ENCODE results near the gene DHRS1. TPM values are rescaled to one million over a fixed set of nuclear protein-coding genes. Genes with fewer than 3 reads are reported as not detected.

DHRS1 gene
- total RNA-seq, 1 experiment from 2014 or later: 34.7 TPM

GRCh38 chr14:24283796-24284460 is 15.7 kb downstream of the DHRS1 start:
- ChIA-PET RAD21 (ENCODE audit: low non-redundant PET in 1 of 2, low total read pairs in 2 of 2, uncharacterized antibody in 2 of 2, unreplicated experiment in 2 of 2) (no interaction called here), CTCF (interaction anchor here (1.2 to 1.3 kb wide), 2 partner anchors 14 to 24 kb away, joined by 4 read pairs; partner anchors contain the start of gene CIDEB), POLR2A (interaction anchor here (0.6 kb wide), 1 partner anchor 42 kb away, joined by 3 read pairs; the partner anchor contains the start of gene TINF2)
- no peak for ATAC-seq
- H2AFZ ChIP-seq (ENCODE audit: low read depth, low read length, poor library complexity, severe bottlenecking): no peak overlapping the region
- no peaks in the 10 kb centered on the region for H3K36me3 ChIP-seq (ENCODE audit: control insufficient read depth in 1 of 2, insufficient read depth in 2 of 2, low read length in 2 of 2)
- BruUV-seq (replicated peaks): no TSS peak
- no peaks in the 10 kb centered on the region for H3K9me3 ChIP-seq (ENCODE audit: control insufficient read depth in 1 of 2, insufficient read depth in 1 of 2, low read depth in 1 of 2, low read length in 2 of 2)
- no peak for TF ChIP-seq REST (IDR thresholded peaks at IDR 0.05; ENCODE audit: low read depth)
- no peak for TF ChIP-seq MAX (IDR thresholded peaks at IDR 0.05)
- TF ChIP-seq TCF7L2 (IDR thresholded peaks at IDR 0.05; ENCODE audit: borderline replicate concordance, extremely low read depth, insufficient read depth, insufficient read length): no peak
- no peak for TF ChIP-seq ZNF274 (IDR thresholded peaks at IDR 0.05; ENCODE audit: low read depth, low read length)
- no peak for TF ChIP-seq JUND (IDR thresholded peaks at IDR 0.05)
- no peak for TF ChIP-seq ZFX (IDR thresholded peaks at IDR 0.05)
- TF ChIP-seq ELF1 (IDR thresholded peaks at IDR 0.05; ENCODE audit: borderline replicate concordance, low read depth): no peak
- TF ChIP-seq CTCF (IDR thresholded peaks at IDR 0.05 in 2 of 3, conservative IDR thresholded peaks at IDR 0.05 in 1 of 3; ENCODE audit: borderline replicate concordance in 1 of 3, insufficient read depth in 1 of 3, low read depth in 2 of 3, low read length in 2 of 3): no peak
- no peak for TF ChIP-seq RAD21 (IDR thresholded peaks at IDR 0.05; ENCODE audit: low read depth)
- no peak for TF ChIP-seq POLR2AphosphoS5 (IDR thresholded peaks at IDR 0.05; ENCODE audit: low read depth, low read length)
- no peak for TF ChIP-seq CEBPB (IDR thresholded peaks at IDR 0.05; ENCODE audit: low read depth)
- no peak for DNase-seq (ENCODE audit: low read depth, low spot score)
- H4K20me1 ChIP-seq (ENCODE audit: insufficient read depth): no peaks in the 10 kb centered on the region
- no peaks in the 10 kb centered on the region for H3K27me3 ChIP-seq (ENCODE audit: insufficient read depth, low read length)
- no peak overlapping the region for H3K9ac ChIP-seq (ENCODE audit: low read length)
- no peaks in the 10 kb centered on the region for H3K4me1 ChIP-seq (ENCODE audit: control insufficient read depth in 1 of 2, insufficient read depth in 2 of 2, low read length in 2 of 2)
- H3K4me2 ChIP-seq (ENCODE audit: low read length): no peak overlapping the region
- no peaks in the 10 kb centered on the region for H3K9me2 ChIP-seq (ENCODE audit: insufficient read depth)
- intact Hi-C loops (cut with micrococcal nuclease): no loop called here
- H3K27ac ChIP-seq (ENCODE audit: low read depth, low read length): no peak overlapping the region
- no peak overlapping the region for H3K4me3 ChIP-seq (replicated peaks in 1 of 2; ENCODE audit: low read depth in 1 of 2, low read length in 2 of 2)
- H3K79me2 ChIP-seq (ENCODE audit: insufficient read depth, low read length): no peaks in the 10 kb centered on the region

Data from HCT116 (cell line).